Measurements from ENCODE around the gene ARMH1.
"Not testable (repeated sequence)": the region's sequence is repeated elsewhere in the genome, so short reads cannot be mapped to it uniquely, and the experiment has no call there.

Gene ARMH1

GRCh38 chr1:44760876-44761275 is 86.4 kb downstream of the ARMH1 start:
- H3K4me1 ChIP-seq (ENCODE audit: low read length), result peaks cover 5% of the 10 kb centered on the region
- no peaks in the 10 kb centered on the region for H3K9me3 ChIP-seq (replicated peaks; ENCODE audit: insufficient read depth, low read length)
- H3K9me2 ChIP-seq (replicated peaks; ENCODE audit: insufficient read depth, low read length), result no peaks in the 10 kb centered on the region
- H3K36me3 ChIP-seq (replicated peaks; ENCODE audit: insufficient read depth, low read length), result peaks cover 13% of the 10 kb centered on the region; the same call in 1 of the 2 replicates
- H3K27me3 ChIP-seq (replicated peaks; ENCODE audit: insufficient read depth, low read length), result no peaks in the 10 kb centered on the region
- no peak overlapping the region for H3K4me3 ChIP-seq (ENCODE audit: low read length)
- no peaks in the 10 kb centered on the region; the same call in 1 of the 2 replicates for H3K79me2 ChIP-seq (ENCODE audit: low read length)
- no peaks in the 10 kb centered on the region for H4K20me1 ChIP-seq (ENCODE audit: insufficient read depth, low read length)
- no peak overlapping the region for H3K27ac ChIP-seq (ENCODE audit: low read length)
- H3K4me2 ChIP-seq (ENCODE audit: low read depth, low read length), result no peak overlapping the region
- TF ChIP-seq EZH2 (optimal IDR thresholded peaks at IDR 0.05; ENCODE audit: low read depth, low read length) (no peak), EZH2phosphoT487 (IDR thresholded peaks at IDR 0.05; ENCODE audit: low read length) (no peak), CTCF (IDR thresholded peaks at IDR 0.05; ENCODE audit: low read length) (no peak)
- no peak overlapping the region for H2AFZ ChIP-seq (ENCODE audit: low read length)
- DNase-seq, result no peak
- no peak overlapping the region for H3K9ac ChIP-seq (ENCODE audit: low read length)
- H3F3A ChIP-seq (ENCODE audit: insufficient read depth, low read length), result no peaks in the 10 kb centered on the region

GRCh38 chr1:44766421-44766820 is 91.9 kb downstream of the ARMH1 start:
- H3K4me3 ChIP-seq (ENCODE audit: low read length); H3K9me3 ChIP-seq (replicated peaks; ENCODE audit: insufficient read depth, low read length); H3K79me2 ChIP-seq (ENCODE audit: low read length); H2AFZ ChIP-seq (ENCODE audit: low read length); H3K27me3 ChIP-seq (replicated peaks; ENCODE audit: insufficient read depth, low read length); H3K4me2 ChIP-seq (ENCODE audit: low read depth, low read length); H3F3A ChIP-seq (ENCODE audit: insufficient read depth, low read length); H3K4me1 ChIP-seq (ENCODE audit: low read length); H4K20me1 ChIP-seq (ENCODE audit: insufficient read depth, low read length); H3K27ac ChIP-seq (ENCODE audit: low read length); H3K9ac ChIP-seq (ENCODE audit: low read length); DNase-seq; H3K9me2 ChIP-seq (replicated peaks; ENCODE audit: insufficient read depth, low read length): not testable (repeated sequence)
- H3K36me3 ChIP-seq (replicated peaks; ENCODE audit: insufficient read depth, low read length), result peaks cover 14% of the 10 kb centered on the region
